MCF 10A (cell line): ENCODE measurements around the gene CAPN15. TPM values are rescaled to one million over a fixed set of nuclear protein-coding genes. Genes with fewer than 3 reads are reported as not detected.
A peak's percentile ranks its signal among the peaks of the same experiment; 100 is the strongest.

Experiments used
- BruUV-seq: library from RNA; stranded (reverse); fragments of 400-500 nt; replicated peaks from 2 replicates; lab custom pipeline; 2021; lab: Mats Ljungman, UMichigan
- CTCF ChIA-PET: fragments of 300-600 bp; sonication (Branson Sonifier 250); formaldehyde crosslinking; extraction: SDS; loops from one replicate; lab custom pipeline; 2021; ENCODE audit warnings: antibody characterized with exemption, inconsistent platforms; lab: Yijun Ruan, JAX
- POLR2A ChIA-PET: fragments of 300-600, 350-650 bp; sonication (Branson Sonifier 250); formaldehyde crosslinking; extraction: SDS; loops from one replicate; lab custom pipeline; 2020; ENCODE audit warnings: antibody characterized with exemption, inconsistent platforms; lab: Yijun Ruan, JAX
- DNase-seq: peaks from one replicate; pipeline ENCODE4 v3.0.0-alpha.2; 2018; ENCODE audit not compliant: unreplicated experiment
- H3K27ac Mint-ChIP-seq: one replicate; pipeline ENCODE4 v1.8.0; 2022; ENCODE audit warnings: mild to moderate bottlenecking, low read depth, mixed read lengths; ENCODE audit not compliant: unreplicated experiment
- H3K27me3 Mint-ChIP-seq: one replicate; pipeline ENCODE4 v1.8.0; 2022; ENCODE audit warnings: mixed read lengths; ENCODE audit not compliant: insufficient read depth, unreplicated experiment
- H3K36me3 Mint-ChIP-seq: one replicate; pipeline ENCODE4 v1.8.0; 2022; ENCODE audit warnings: mild to moderate bottlenecking, moderate library complexity, mixed read lengths; ENCODE audit not compliant: insufficient read depth, unreplicated experiment
- H3K4me1 Mint-ChIP-seq: one replicate; pipeline ENCODE4 v1.8.0; 2022; ENCODE audit warnings: mixed read lengths; ENCODE audit not compliant: insufficient read depth, unreplicated experiment
- H3K4me3 Mint-ChIP-seq: one replicate; pipeline ENCODE4 v1.8.0; 2022; ENCODE audit warnings: mild to moderate bottlenecking, moderate library complexity, mixed read lengths; ENCODE audit not compliant: unreplicated experiment
- H3K9me3 Mint-ChIP-seq: one replicate; pipeline ENCODE4 v1.8.0; 2022; ENCODE audit warnings: mixed read lengths; ENCODE audit not compliant: unreplicated experiment
- intact Hi-C: fragments of 100-400 bp; cut with micrococcal nuclease; formaldehyde crosslinking; loops from 2 replicates; pipeline ENCODE4 v1.14.1; 2022
- total RNA-seq: library from RNA; stranded (reverse); gene quantifications from 2 replicates; pipeline ENCODE4 v1.2.3, GENCODE V29; 2022
- TF ChIP-seq, protein P1 (sequence below): fragments of 200-600 bp; IDR thresholded peaks from one replicate; pipeline ENCODE4 v1.8.0; 2022; ENCODE audit warnings: antibody characterized with exemption, mild to moderate bottlenecking; ENCODE audit not compliant: unreplicated experiment

The CAPN15 gene
- total RNA-seq, 1 experiment from 2014 or later = 81.1 TPM

- no peak overlapping the region for H3K27ac Mint-ChIP-seq
- POLR2A ChIA-PET = no interaction called here
Measured at GRCh38 chr16:549544-550263, 22.2 kb downstream of the CAPN15 start.

DNA sequence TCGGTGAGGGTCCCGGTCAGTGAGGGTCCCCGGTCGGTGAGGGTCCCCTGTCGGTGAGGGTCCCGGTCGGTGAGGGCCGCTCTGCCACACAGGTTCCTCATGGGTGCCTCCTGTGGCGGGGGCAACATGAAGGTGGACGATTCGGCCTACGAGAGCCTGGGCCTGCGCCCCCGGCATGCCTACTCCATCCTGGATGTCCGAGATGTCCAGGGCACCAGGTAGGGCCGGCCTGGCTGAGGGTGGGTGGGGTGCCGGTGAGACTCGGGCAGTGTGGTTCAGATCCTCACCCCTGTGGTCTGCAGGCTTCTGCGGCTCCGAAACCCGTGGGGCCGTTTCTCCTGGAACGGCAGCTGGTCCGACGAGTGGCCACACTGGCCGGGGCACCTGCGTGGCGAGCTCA, 23.7 kb downstream of the CAPN15 start:
- BruUV-seq = no TSS peak
- Mint-ChIP-seq H3K9me3 (no peaks in the 10 kb centered on the region), H3K4me3 (no peak overlapping the region), H3K36me3 (peaks cover 6% of the 10 kb centered on the region), H3K27ac (no peak overlapping the region), H3K4me1 (no peaks in the 10 kb centered on the region), H3K27me3 (no peaks in the 10 kb centered on the region)
- TF ChIP-seq, protein P1, sequence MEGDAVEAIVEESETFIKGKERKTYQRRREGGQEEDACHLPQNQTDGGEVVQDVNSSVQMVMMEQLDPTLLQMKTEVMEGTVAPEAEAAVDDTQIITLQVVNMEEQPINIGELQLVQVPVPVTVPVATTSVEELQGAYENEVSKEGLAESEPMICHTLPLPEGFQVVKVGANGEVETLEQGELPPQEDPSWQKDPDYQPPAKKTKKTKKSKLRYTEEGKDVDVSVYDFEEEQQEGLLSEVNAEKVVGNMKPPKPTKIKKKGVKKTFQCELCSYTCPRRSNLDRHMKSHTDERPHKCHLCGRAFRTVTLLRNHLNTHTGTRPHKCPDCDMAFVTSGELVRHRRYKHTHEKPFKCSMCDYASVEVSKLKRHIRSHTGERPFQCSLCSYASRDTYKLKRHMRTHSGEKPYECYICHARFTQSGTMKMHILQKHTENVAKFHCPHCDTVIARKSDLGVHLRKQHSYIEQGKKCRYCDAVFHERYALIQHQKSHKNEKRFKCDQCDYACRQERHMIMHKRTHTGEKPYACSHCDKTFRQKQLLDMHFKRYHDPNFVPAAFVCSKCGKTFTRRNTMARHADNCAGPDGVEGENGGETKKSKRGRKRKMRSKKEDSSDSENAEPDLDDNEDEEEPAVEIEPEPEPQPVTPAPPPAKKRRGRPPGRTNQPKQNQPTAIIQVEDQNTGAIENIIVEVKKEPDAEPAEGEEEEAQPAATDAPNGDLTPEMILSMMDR = no peak
- ChIA-PET CTCF (interaction anchor here (0.8 kb wide), 1 partner anchor 140 kb away, joined by 3 read pairs; no protein-coding TSS in a partner anchor), POLR2A (no interaction called here)
- no peak for DNase-seq
- intact Hi-C loops = no loop called here

More at GRCh38 chr16:549544-550263, 22.2 kb downstream of the CAPN15 start:
- no peaks in the 10 kb centered on the region for H3K27me3 Mint-ChIP-seq
- DNase-seq = no peak
- TF ChIP-seq, protein P1 = peak; percentile 9
- peaks cover 6% of the 10 kb centered on the region for H3K36me3 Mint-ChIP-seq
- H3K9me3 Mint-ChIP-seq = no peaks in the 10 kb centered on the region
- BruUV-seq = no TSS peak
- no peaks in the 10 kb centered on the region for H3K4me1 Mint-ChIP-seq
- H3K4me3 Mint-ChIP-seq = no peak overlapping the region
- intact Hi-C loops = no loop called here
- CTCF ChIA-PET = no interaction called here

- POLR2A ChIA-PET = no interaction called here
- TF ChIP-seq, protein P1 = no peak
- intact Hi-C loops = no loop called here
- no TSS peak for BruUV-seq
- CTCF ChIA-PET = interaction anchor here (0.8 kb wide), 1 partner anchor 141 kb away, joined by 3 read pairs; no protein-coding TSS in a partner anchor
- no peaks in the 10 kb centered on the region for H3K4me1 Mint-ChIP-seq
- no peaks in the 10 kb centered on the region for H3K9me3 Mint-ChIP-seq
- no peak overlapping the region for H3K4me3 Mint-ChIP-seq
- H3K27me3 Mint-ChIP-seq = no peaks in the 10 kb centered on the region
- no peaks in the 10 kb centered on the region for H3K36me3 Mint-ChIP-seq
- DNase-seq = no peak
- H3K27ac Mint-ChIP-seq = no peak overlapping the region
Measured at GRCh38 chr16:552171-552570, 24.7 kb downstream of the CAPN15 start.

DNA sequence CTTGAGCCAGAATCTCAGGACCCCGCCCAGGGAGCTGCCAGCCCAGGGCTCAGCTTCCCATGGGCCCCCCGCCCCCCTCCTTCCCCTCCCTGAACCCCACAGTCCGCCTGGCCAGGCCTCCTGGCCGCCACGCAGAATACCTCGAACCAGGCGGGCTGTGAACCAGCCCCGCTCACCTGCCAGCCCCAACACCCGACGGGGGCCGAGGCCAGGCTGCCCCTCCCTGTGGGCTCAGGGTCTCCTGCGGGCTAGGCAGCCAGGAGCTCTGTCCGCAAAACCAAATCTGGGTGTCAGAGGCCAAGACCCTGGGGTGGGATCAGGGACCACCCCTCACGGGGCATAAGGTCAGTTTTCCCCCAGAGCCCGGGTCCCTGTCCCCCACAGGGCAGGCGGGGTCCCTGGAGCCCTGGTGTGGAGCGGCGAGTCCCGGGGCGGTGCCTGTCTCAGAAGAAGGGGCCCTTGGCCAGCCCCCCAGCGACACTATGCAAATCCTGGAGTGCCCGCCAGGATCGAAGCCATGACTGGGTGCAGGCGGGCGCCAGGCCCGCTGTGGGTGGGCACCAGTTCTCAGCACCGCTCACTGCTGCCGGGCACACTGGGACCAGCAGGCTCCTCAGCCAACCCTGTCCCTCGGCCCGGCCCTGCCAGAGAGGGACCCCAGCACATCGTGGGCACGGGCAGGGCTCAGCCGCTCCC, 26.2 kb downstream of the CAPN15 start:
- no peaks in the 10 kb centered on the region for H3K36me3 Mint-ChIP-seq
- BruUV-seq = no TSS peak
- TF ChIP-seq, protein P1 = no peak
- no peaks in the 10 kb centered on the region for H3K4me1 Mint-ChIP-seq
- no peak for DNase-seq
- ChIA-PET POLR2A (no interaction called here), CTCF (interaction anchor here (0.5 kb wide), 1 partner anchor 416 kb away, joined by 4 read pairs; no protein-coding TSS in a partner anchor)
- intact Hi-C loops = no loop called here
- H3K4me3 Mint-ChIP-seq = no peak overlapping the region
- H3K27ac Mint-ChIP-seq = no peak overlapping the region
- no peaks in the 10 kb centered on the region for H3K27me3 Mint-ChIP-seq
- H3K9me3 Mint-ChIP-seq = no peaks in the 10 kb centered on the region
